Esophagus squamous epithelium (tissue), 5 donors: ENCODE data around the gene KRT31. TPM values are rescaled to one million over a fixed set of nuclear protein-coding genes. Genes with fewer than 3 reads are reported as not detected.
"Not testable (repeated sequence)": the region's sequence is repeated elsewhere in the genome, so short reads cannot be mapped to it uniquely, and the experiment has no call there.

Experiments
- DNase-seq: peaks from one replicate; lab custom pipeline; 2025; lab: John Stamatoyannopoulos, UW
- H3K27ac ChIP-seq, 4 donors: fragments of 200-600 bp; sonication (generic); one replicate each; pipeline ENCODE4 v1.5.1; 2016 to 2019; ENCODE audit warnings: mild to moderate bottlenecking in 1 of 4
- H3K27me3 ChIP-seq, 4 donors: fragments of 200-600 bp; sonication (generic); 1 replicate in 3 of 4; 2 replicates in 1 of 4; pipeline versions ENCODE4 v1.5.1 to v1.6.0; 2017 to 2021; ENCODE audit warnings: antibody characterized with exemption in 1 of 4
- H3K36me3 ChIP-seq, 3 donors: fragments of 200-600 bp; sonication (generic); one replicate each; pipeline ENCODE4 v1.5.1; 2016 to 2019
- H3K4me1 ChIP-seq, 3 donors: fragments of 200-600 bp; sonication (generic); one replicate each; pipeline ENCODE4 v1.5.1; 2017 to 2019
- H3K4me3 ChIP-seq, 4 donors: fragments of 200-600 bp; sonication (generic); 1 replicate in 3 of 4; 2 replicates in 1 of 4; pipeline ENCODE4 v1.5.1; 2016 to 2019; ENCODE audit warnings: mild to moderate bottlenecking in 2 of 4, moderate library complexity in 1 of 4
- H3K9me3 ChIP-seq, 3 donors: fragments of 200-600 bp; sonication (generic); one replicate each; pipeline ENCODE4 v1.5.1; 2016 to 2019
- POLR2A ChIP-seq, 4 donors: fragments of 450-650 bp; IDR thresholded peaks; one replicate each; pipeline ENCODE4 v1.6.1; 2017; ENCODE audit warnings: antibody characterized with exemption in 4 of 4, mild to moderate bottlenecking in 4 of 4, moderate library complexity in 3 of 4
- WGBS, 2 donors: methylation state at CpG; one replicate each; pipeline ENCODE4 v1.1.5; 2018; 5-methylcytosine and 5-hydroxymethylcytosine counted together
- intact Hi-C: fragments of 100-400 bp; cut with DNase I; formaldehyde crosslinking; loops from one replicate; pipeline ENCODE4 v1.15.0; 2022
- total RNA-seq, 4 donors: library from RNA; depleted of rRNA; stranded (reverse); fragments of >200 nt; gene quantifications; one replicate each; pipeline ENCODE4 v1.1.0, GENCODE V29; 2016
- TF ChIP-seq, protein P1 (sequence below), 6 experiments: fragments of 450-650 bp in 4 of 6; fragments of 200-600 bp in 2 of 6; sonication (generic) in 2 of 6; IDR thresholded peaks; one replicate each; pipeline ENCODE4 v1.5.1; 2016 to 2019; ENCODE audit warnings: antibody characterized with exemption in 6 of 6, mild to moderate bottlenecking in 4 of 6, moderate library complexity in 4 of 6
- donor health status: DM: yes; HTN: yes; CAD: no.

The KRT31 gene
- total RNA-seq, 4 donors from 2014 or later, result 0.79 to 2.5 (median 1.5) TPM; not detected in 1

GRCh38 chr17:41433586-41433985 is 36.2 kb upstream of the KRT31 start:
- Histone ChIP-seq H3K27ac (no peak overlapping the region), H3K27me3 (no peaks in the 10 kb centered on the region), H3K9me3 (no peaks in the 10 kb centered on the region), H3K4me1 (no peaks in the 10 kb centered on the region), H3K4me3 (no peak overlapping the region), H3K36me3 (no peaks in the 10 kb centered on the region)
- intact Hi-C loops, result no loop called here
- DNase-seq, result no peak
- TF ChIP-seq, protein P1, sequence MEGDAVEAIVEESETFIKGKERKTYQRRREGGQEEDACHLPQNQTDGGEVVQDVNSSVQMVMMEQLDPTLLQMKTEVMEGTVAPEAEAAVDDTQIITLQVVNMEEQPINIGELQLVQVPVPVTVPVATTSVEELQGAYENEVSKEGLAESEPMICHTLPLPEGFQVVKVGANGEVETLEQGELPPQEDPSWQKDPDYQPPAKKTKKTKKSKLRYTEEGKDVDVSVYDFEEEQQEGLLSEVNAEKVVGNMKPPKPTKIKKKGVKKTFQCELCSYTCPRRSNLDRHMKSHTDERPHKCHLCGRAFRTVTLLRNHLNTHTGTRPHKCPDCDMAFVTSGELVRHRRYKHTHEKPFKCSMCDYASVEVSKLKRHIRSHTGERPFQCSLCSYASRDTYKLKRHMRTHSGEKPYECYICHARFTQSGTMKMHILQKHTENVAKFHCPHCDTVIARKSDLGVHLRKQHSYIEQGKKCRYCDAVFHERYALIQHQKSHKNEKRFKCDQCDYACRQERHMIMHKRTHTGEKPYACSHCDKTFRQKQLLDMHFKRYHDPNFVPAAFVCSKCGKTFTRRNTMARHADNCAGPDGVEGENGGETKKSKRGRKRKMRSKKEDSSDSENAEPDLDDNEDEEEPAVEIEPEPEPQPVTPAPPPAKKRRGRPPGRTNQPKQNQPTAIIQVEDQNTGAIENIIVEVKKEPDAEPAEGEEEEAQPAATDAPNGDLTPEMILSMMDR (IDR thresholded peaks at IDR 0.05), result no peak
- no peak for TF ChIP-seq POLR2A (IDR thresholded peaks at IDR 0.05)
- WGBS, 2 donors, result 54 to 64% methylated on average over 4 of the region's 4 CpGs

DNA sequence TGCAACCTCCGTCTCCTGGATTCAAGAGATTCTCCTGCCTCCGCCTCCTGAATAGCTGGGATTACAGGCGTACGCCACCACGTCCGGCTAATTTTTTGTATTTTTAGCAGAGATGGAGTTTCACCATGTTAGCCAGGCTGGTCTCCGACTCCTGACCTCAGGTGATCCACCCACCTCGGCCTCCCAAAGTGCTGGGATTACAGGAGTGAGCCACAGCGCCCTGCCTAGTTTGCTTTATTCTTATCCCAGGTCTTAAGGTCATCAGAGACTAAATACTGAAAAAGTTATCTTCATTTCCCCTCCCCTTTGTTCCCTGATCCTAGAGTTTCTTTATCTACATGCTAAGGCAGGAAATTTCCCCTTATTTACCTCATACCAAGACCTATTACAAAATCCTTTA is 33.0 kb upstream of the KRT31 start:
- H3K4me1 ChIP-seq, H3K27me3 ChIP-seq, intact Hi-C loops, H3K27ac ChIP-seq, H3K4me3 ChIP-seq, H3K36me3 ChIP-seq, H3K9me3 ChIP-seq, DNase-seq: not testable (repeated sequence)
- 88 to 96% methylated on average over 9 of the region's 9 CpGs for WGBS, 2 donors

GRCh38 chr17:41429667-41430066 is 32.3 kb upstream of the KRT31 start:
- no peak overlapping the region for H3K4me3 ChIP-seq
- no peaks in the 10 kb centered on the region for H3K9me3 ChIP-seq
- H3K4me1 ChIP-seq, result no peaks in the 10 kb centered on the region
- H3K36me3 ChIP-seq, result no peaks in the 10 kb centered on the region
- no peak for DNase-seq
- no peak for TF ChIP-seq POLR2A (IDR thresholded peaks at IDR 0.05)
- TF ChIP-seq, protein P1 (IDR thresholded peaks at IDR 0.05), result no peak
- no peaks in the 10 kb centered on the region for H3K27me3 ChIP-seq
- H3K27ac ChIP-seq, result no peak overlapping the region
- intact Hi-C loops, result no loop called here
- 81 to 86% methylated on average over 4 to 7 of the region's 7 CpGs for WGBS, 2 donors

- Histone ChIP-seq H3K4me3 (no peak overlapping the region), H3K4me1 (no peaks in the 10 kb centered on the region), H3K36me3 (no peaks in the 10 kb centered on the region), H3K27ac (no peak overlapping the region), H3K9me3 (no peaks in the 10 kb centered on the region), H3K27me3 (no peaks in the 10 kb centered on the region)
- intact Hi-C loops, result no loop called here
- DNase-seq, result no peak
- TF ChIP-seq POLR2A (IDR thresholded peaks at IDR 0.05), result no peak
- TF ChIP-seq, protein P1 (IDR thresholded peaks at IDR 0.05), result no peak
- 78 to 84% methylated on average over 4 of the region's 4 CpGs for WGBS, 2 donors
Observed at GRCh38 chr17:41428591-41429291, 31.3 kb upstream of the KRT31 start.

DNA sequence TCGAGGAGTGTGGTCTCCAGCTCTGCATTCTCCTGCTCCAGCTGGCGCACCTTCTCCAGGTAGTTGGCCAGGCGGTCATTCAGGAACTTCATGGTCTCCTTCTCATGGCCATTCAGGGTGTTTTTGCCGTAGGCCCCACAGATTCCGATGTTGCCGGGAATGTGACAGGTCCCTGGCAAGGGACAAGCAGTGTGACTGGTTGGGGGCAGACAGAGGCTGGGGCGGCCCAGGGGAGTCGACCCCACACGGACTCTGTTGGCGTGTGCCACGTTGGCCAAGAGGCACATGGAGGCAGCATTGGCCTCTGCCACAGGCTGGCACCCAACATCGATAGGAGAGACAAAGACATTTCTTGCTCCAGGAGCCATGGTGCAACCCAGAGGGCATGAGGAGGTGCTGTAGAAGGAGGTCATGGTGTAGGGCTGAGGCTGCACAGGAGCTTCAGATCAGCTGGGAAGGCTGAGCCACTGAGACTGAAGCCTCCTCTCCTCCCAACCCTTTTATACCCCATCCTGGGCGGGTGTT is 26.8 kb upstream of the KRT31 start, which contains the start of gene KRT37:
Gene KRT37 (minus strand): TSS at position 475 of the 525 bp plus-strand sequence. CDS start 62 bp downstream, at position 413.
- 89 to 90% methylated on average over 2 to 5 of the region's 13 CpGs for WGBS, 2 donors
- no peak for DNase-seq
- no peak for TF ChIP-seq POLR2A (IDR thresholded peaks at IDR 0.05)
- TF ChIP-seq, protein P1 (IDR thresholded peaks at IDR 0.05), result no peak
- Histone ChIP-seq H3K4me1 (peaks cover 6 to 28% (median 16%) of the 10 kb centered on the region in 3 donors), H3K36me3 (no peaks in the 10 kb centered on the region), H3K4me3 (no peak within 1 kb of the TSS), H3K27ac (no peak within 1 kb of the TSS), H3K9me3 (no peaks in the 10 kb centered on the region), H3K27me3 (no peaks in the 10 kb centered on the region)
- intact Hi-C loops, result no loop called here

GRCh38 chr17:41422586-41422985 is 25.2 kb upstream of the KRT31 start:
- 93 to 100% methylated on average over 3 to 8 of the region's 11 CpGs for WGBS, 2 donors
- DNase-seq, result not testable (repeated sequence)

More at GRCh38 chr17:41422586-41422985, 25.2 kb upstream of the KRT31 start:
- H3K4me1 ChIP-seq, result peaks cover 10 to 44% (median 27%) of the 10 kb centered on the region in 3 donors
- H3K36me3 ChIP-seq, H3K9me3 ChIP-seq, H3K27me3 ChIP-seq, H3K4me3 ChIP-seq, H3K27ac ChIP-seq, intact Hi-C loops: not testable (repeated sequence)
